HFFc6 (cell line): ENCODE measurements around the gene TMEM175. TPM values are rescaled to one million over a fixed set of nuclear protein-coding genes. Genes with fewer than 3 reads are reported as not detected.

ENCODE experiments used
- DNase-seq: peaks from one replicate; pipeline ENCODE4 v3.0.0-alpha.2; 2018
- H3K27ac Mint-ChIP-seq: 2 replicates; pipeline ENCODE4 v1.8.0; 2020; ENCODE audit warnings: mild to moderate bottlenecking, mixed read lengths
- H3K27me3 Mint-ChIP-seq: 2 replicates; pipeline ENCODE4 v1.8.0; 2021; ENCODE audit warnings: mild to moderate bottlenecking, moderate library complexity, mixed read lengths; ENCODE audit not compliant: insufficient read depth
- H3K36me3 Mint-ChIP-seq: 2 replicates; pipeline ENCODE4 v1.8.0; 2021; ENCODE audit warnings: low read depth, mixed read lengths
- H3K4me1 Mint-ChIP-seq: 2 replicates; pipeline ENCODE4 v1.8.0; 2020; ENCODE audit warnings: low read depth, mixed read lengths
- H3K4me3 Mint-ChIP-seq: 2 replicates; pipeline ENCODE4 v1.8.0; 2020; ENCODE audit warnings: mild to moderate bottlenecking, moderate library complexity, mixed read lengths
- H3K9me3 Mint-ChIP-seq: 2 replicates; pipeline ENCODE4 v1.8.0; 2020; ENCODE audit warnings: mild to moderate bottlenecking, mixed read lengths
- CTCF ChIP-seq: fragments of 200-600 bp; sonication (generic); IDR thresholded peaks from 2 replicates; pipeline ENCODE4 v1.5.0; 2021; ENCODE audit warnings: antibody characterized with exemption, mild to moderate bottlenecking
- total RNA-seq, 6 experiments: library from RNA; stranded (reverse); fragmentation: NEBNext Ultra II Directional; extraction: Animal tissue kit (Norgen Biotek cat#: 25700); gene quantifications; 2 replicates in 1 of 6; 3 replicates in 5 of 6; pipeline ENCODE4 v1.2.3, GENCODE V29; 2021

Gene TMEM175
- total RNA-seq, 6 experiments from 2014 or later: 27.8 to 41.8 (median 34.1) TPM

- Mint-ChIP-seq H3K4me1 (peaks cover 25% of the 10 kb centered on the region), H3K4me3 (peak within 1 kb of the TSS; percentile 95), H3K9me3 (no peaks in the 10 kb centered on the region), H3K27me3 (no peaks in the 10 kb centered on the region; the same call in 1 of the 2 replicates), H3K27ac (peak within 1 kb of the TSS; percentile 91), H3K36me3 (no peaks in the 10 kb centered on the region)
- TF ChIP-seq CTCF: peak; percentile 75
- peak; percentile 61 for DNase-seq
These were observed 54.8 kb downstream of the TMEM175 start, which contains the start of gene IDUA for GRCh38 chr4:986879-987623. IDUA (plus strand) TSS chr4:987044; CDS start chr4:987085, 41 bp downstream.

GRCh38 chr4:987624-988513, 55.6 kb downstream of the TMEM175 start:
- H3K9me3 Mint-ChIP-seq: no peaks in the 10 kb centered on the region
- peak overlapping the region; percentile 92 for H3K4me3 Mint-ChIP-seq
- peak; percentile 81 for DNase-seq
- no peak for TF ChIP-seq CTCF
- peaks cover 25% of the 10 kb centered on the region for H3K4me1 Mint-ChIP-seq
- no peaks in the 10 kb centered on the region for H3K36me3 Mint-ChIP-seq
- peak overlapping the region; percentile 86 for H3K27ac Mint-ChIP-seq
- H3K27me3 Mint-ChIP-seq: no peaks in the 10 kb centered on the region; the same call in 1 of the 2 replicates

- no peak for DNase-seq
- Mint-ChIP-seq H3K4me3 (peak overlapping the region; percentile 92; the same call in 1 of the 2 replicates), H3K9me3 (no peaks in the 10 kb centered on the region), H3K4me1 (peaks cover 25% of the 10 kb centered on the region), H3K27me3 (no peaks in the 10 kb centered on the region; the same call in 1 of the 2 replicates), H3K27ac (no peak overlapping the region), H3K36me3 (no peaks in the 10 kb centered on the region)
- TF ChIP-seq CTCF: no peak
These were observed 56.8 kb downstream of the TMEM175 start for GRCh38 chr4:988726-989721.

GRCh38 chr4:989722-990471, 57.6 kb downstream of the TMEM175 start:
- no peak overlapping the region for H3K4me3 Mint-ChIP-seq
- DNase-seq: no peak
- H3K4me1 Mint-ChIP-seq: peaks cover 23% of the 10 kb centered on the region
- H3K27ac Mint-ChIP-seq: no peak overlapping the region
- no peaks in the 10 kb centered on the region for H3K9me3 Mint-ChIP-seq
- TF ChIP-seq CTCF: no peak
- H3K36me3 Mint-ChIP-seq: no peaks in the 10 kb centered on the region
- H3K27me3 Mint-ChIP-seq: no peaks in the 10 kb centered on the region; the same call in 1 of the 2 replicates
